Calu3 (cell line): Measurements from ENCODE around the gene SSPN. TPM values are rescaled to one million over a fixed set of nuclear protein-coding genes. Genes with fewer than 3 reads are reported as not detected.

Source experiments
- BruUV-seq: library from RNA; stranded (reverse); fragments of 400-500 nt; replicated peaks from 2 replicates; lab custom pipeline; 2021; lab: Mats Ljungman, UMichigan
- CTCF ChIA-PET: fragments of 300-600 bp; sonication (Branson Sonifier 250); formaldehyde crosslinking; loops from one replicate; lab custom pipeline; 2022; ENCODE audit warnings: antibody characterized with exemption; lab: Charles Lee
- DNase-seq: peaks from one replicate; pipeline ENCODE4 v3.0.0; 2022
- H3K27ac Mint-ChIP-seq: one replicate; pipeline ENCODE4 v1.8.0; 2022; ENCODE audit warnings: mixed read lengths; ENCODE audit not compliant: unreplicated experiment
- H3K27me3 Mint-ChIP-seq: one replicate; pipeline ENCODE4 v1.8.0; 2022; ENCODE audit warnings: mixed read lengths; ENCODE audit not compliant: unreplicated experiment
- H3K36me3 Mint-ChIP-seq: one replicate; pipeline ENCODE4 v1.8.0; 2022; ENCODE audit warnings: mild to moderate bottlenecking, moderate library complexity, mixed read lengths; ENCODE audit not compliant: insufficient read depth, unreplicated experiment
- H3K4me1 Mint-ChIP-seq: one replicate; pipeline ENCODE4 v1.8.0; 2022; ENCODE audit warnings: mild to moderate bottlenecking, low read depth, mixed read lengths; ENCODE audit not compliant: unreplicated experiment
- H3K4me3 Mint-ChIP-seq: one replicate; pipeline ENCODE4 v1.8.0; 2022; ENCODE audit warnings: mild to moderate bottlenecking, low read depth, moderate library complexity, mixed read lengths; ENCODE audit not compliant: unreplicated experiment
- H3K9me3 Mint-ChIP-seq: one replicate; pipeline ENCODE4 v1.8.0; 2022; ENCODE audit warnings: low read depth, mixed read lengths; ENCODE audit not compliant: unreplicated experiment
- CTCF ChIP-seq: fragments of 200-600 bp; IDR thresholded peaks from one replicate; pipeline ENCODE4 v1.8.0; 2022; ENCODE audit warnings: antibody characterized with exemption; ENCODE audit not compliant: unreplicated experiment
- intact Hi-C: fragments of 100-400 bp; cut with micrococcal nuclease; formaldehyde crosslinking; loops from one replicate; pipeline ENCODE4 v1.10.0; 2022; ENCODE audit not compliant: unreplicated experiment
- total RNA-seq: library from RNA; stranded (reverse); gene quantifications from 2 replicates; pipeline ENCODE4 v1.2.3, GENCODE V29; 2022

SSPN gene
- total RNA-seq, 1 experiment from 2014 or later = 8.9 TPM

GRCh38 chr12:26276709-26277108, 81.3 kb downstream of the SSPN start:
- intact Hi-C loops = no loop called here
- H3K4me1 Mint-ChIP-seq = peaks cover 42% of the 10 kb centered on the region
- H3K27me3 Mint-ChIP-seq = no peaks in the 10 kb centered on the region
- H3K9me3 Mint-ChIP-seq = no peaks in the 10 kb centered on the region
- no TSS peak for BruUV-seq
- H3K27ac Mint-ChIP-seq = peak overlapping the region; percentile 49
- H3K36me3 Mint-ChIP-seq = peaks cover 23% of the 10 kb centered on the region
- TF ChIP-seq CTCF = no peak
- CTCF ChIA-PET = no interaction called here
- DNase-seq = no peak
- no peak overlapping the region for H3K4me3 Mint-ChIP-seq

- no peaks in the 10 kb centered on the region for H3K9me3 Mint-ChIP-seq
- DNase-seq = no peak
- H3K4me3 Mint-ChIP-seq = no peak overlapping the region
- H3K36me3 Mint-ChIP-seq = peaks cover 16% of the 10 kb centered on the region
- no peak overlapping the region for H3K27ac Mint-ChIP-seq
- H3K27me3 Mint-ChIP-seq = no peaks in the 10 kb centered on the region
- intact Hi-C loops = no loop called here
- TF ChIP-seq CTCF = no peak
- CTCF ChIA-PET = interaction anchor here (1.4 to 1.5 kb wide), 2 partner anchors 9 to 12 kb away, joined by 5 to 7 read pairs; no protein-coding TSS in a partner anchor
- no TSS peak for BruUV-seq
- H3K4me1 Mint-ChIP-seq = peaks cover 36% of the 10 kb centered on the region
Measured at GRCh38 chr12:26277506-26278246, 82.3 kb downstream of the SSPN start.

- Mint-ChIP-seq H3K27ac (no peak overlapping the region), H3K4me1 (peaks cover 39% of the 10 kb centered on the region), H3K36me3 (peaks cover 16% of the 10 kb centered on the region), H3K9me3 (no peaks in the 10 kb centered on the region), H3K4me3 (no peak overlapping the region), H3K27me3 (no peaks in the 10 kb centered on the region)
- CTCF ChIA-PET = interaction anchor here (1.4 to 1.5 kb wide), 2 partner anchors 9 to 12 kb away, joined by 5 to 7 read pairs; no protein-coding TSS in a partner anchor
- no peak for DNase-seq
- intact Hi-C loops = no loop called here
- TF ChIP-seq CTCF = no peak
- BruUV-seq = no TSS peak
Measured at GRCh38 chr12:26278266-26278665, 82.9 kb downstream of the SSPN start.

- no peak for TF ChIP-seq CTCF
- CTCF ChIA-PET = interaction anchor here (1.4 to 1.5 kb wide), 2 partner anchors 10 to 11 kb away, joined by 5 to 7 read pairs; no protein-coding TSS in a partner anchor
- Mint-ChIP-seq H3K9me3 (no peaks in the 10 kb centered on the region), H3K4me3 (no peak overlapping the region), H3K27ac (no peak overlapping the region), H3K36me3 (peaks cover 15% of the 10 kb centered on the region), H3K27me3 (no peaks in the 10 kb centered on the region), H3K4me1 (peaks cover 39% of the 10 kb centered on the region)
- DNase-seq = no peak
- intact Hi-C loops = no loop called here
- BruUV-seq = no TSS peak
Measured at GRCh38 chr12:26278666-26279065, 83.3 kb downstream of the SSPN start.
